Esophagus muscularis mucosa (tissue), 4 donors: ENCODE measurements around the gene UBP1.

Experiments used
- CTCF ChIP-seq, 3 experiments: fragments of 200-600 bp in 2 of 3; fragments of 450-650 bp in 1 of 3; sonication (generic) in 2 of 3; IDR thresholded peaks; one replicate each; pipeline ENCODE4 v1.5.1; 2017 to 2019; ENCODE audit warnings: antibody characterized with exemption in 3 of 3, mild to moderate bottlenecking in 2 of 3, moderate library complexity in 1 of 3
- EP300 ChIP-seq: sonication (generic); formaldehyde crosslinking; IDR thresholded peaks from one replicate; pipeline ENCODE4 v1.6.1; 2017; ENCODE audit warnings: antibody characterized with exemption
- POLR2A ChIP-seq: fragments of 450-650 bp; IDR thresholded peaks from one replicate; pipeline ENCODE4 v1.6.1; 2017; ENCODE audit warnings: antibody characterized with exemption, moderate library complexity, mild to moderate bottlenecking, low read depth
- POLR2AphosphoS5 ChIP-seq, 2 donors: sonication (generic); formaldehyde crosslinking; IDR thresholded peaks; one replicate each; pipeline ENCODE4 v1.6.1; 2017; ENCODE audit warnings: antibody characterized with exemption in 2 of 2

GRCh38 chr3:33363113-33363800 is 76.9 kb downstream of the UBP1 start:
- no peak for TF ChIP-seq CTCF (IDR thresholded peaks at IDR 0.05)
- no peak for TF ChIP-seq POLR2A
- TF ChIP-seq POLR2AphosphoS5 (IDR thresholded peaks at IDR 0.05) = no peak
- no peak for TF ChIP-seq EP300
